GM21360 (cell line): Measurements from ENCODE around the gene CYP4A22.
"Not testable (repeated sequence)": the region's sequence is repeated elsewhere in the genome, so short reads cannot be mapped to it uniquely, and the experiment has no call there.

Experiments
- ATAC-seq: cut with Tn5 transposase; IDR thresholded peaks from one replicate; pipeline ENCODE4 v1.9.1; 2021; ENCODE audit warnings: mild to moderate bottlenecking, moderate library complexity; ENCODE audit not compliant: unreplicated experiment

CYP4A22 gene

DNA sequence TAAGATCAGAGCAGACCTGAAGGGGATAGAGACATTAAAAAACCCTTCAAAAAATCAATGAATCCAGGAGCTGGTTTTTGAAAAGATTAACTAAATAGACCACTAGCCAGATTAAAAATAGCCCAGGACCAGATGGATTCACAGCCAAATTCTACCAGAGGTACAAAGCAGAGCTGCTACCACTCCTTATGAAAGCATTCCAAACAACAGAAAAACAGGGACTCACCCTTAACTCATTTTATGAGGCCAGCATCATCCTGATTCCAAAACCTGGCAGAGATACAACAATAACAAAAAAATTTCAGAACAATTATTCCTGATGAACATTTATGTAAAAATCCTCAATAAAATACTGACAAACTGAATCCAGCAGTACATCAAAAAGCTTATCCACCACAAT lies 19.2 kb downstream of the CYP4A22 start:
- not testable (repeated sequence) for ATAC-seq

DNA sequence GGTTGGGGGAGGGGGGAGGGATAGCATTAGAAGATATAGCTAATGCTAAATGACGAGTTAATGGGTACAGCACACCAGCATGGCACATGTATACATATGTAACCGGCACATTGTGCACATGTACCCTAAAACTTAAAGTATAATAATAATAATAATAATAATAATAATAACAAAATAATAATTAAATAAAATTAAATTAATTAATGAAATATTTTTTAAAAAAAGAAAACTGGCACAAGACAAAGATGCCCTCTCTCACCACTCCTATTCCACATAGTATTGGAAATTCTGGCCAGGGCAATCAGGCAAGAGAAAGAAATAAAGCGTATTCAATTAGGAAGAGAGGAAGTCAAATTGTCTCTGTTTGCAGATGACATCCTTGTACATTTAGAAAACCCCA lies 20.7 kb downstream of the CYP4A22 start:
- not testable (repeated sequence) for ATAC-seq

DNA sequence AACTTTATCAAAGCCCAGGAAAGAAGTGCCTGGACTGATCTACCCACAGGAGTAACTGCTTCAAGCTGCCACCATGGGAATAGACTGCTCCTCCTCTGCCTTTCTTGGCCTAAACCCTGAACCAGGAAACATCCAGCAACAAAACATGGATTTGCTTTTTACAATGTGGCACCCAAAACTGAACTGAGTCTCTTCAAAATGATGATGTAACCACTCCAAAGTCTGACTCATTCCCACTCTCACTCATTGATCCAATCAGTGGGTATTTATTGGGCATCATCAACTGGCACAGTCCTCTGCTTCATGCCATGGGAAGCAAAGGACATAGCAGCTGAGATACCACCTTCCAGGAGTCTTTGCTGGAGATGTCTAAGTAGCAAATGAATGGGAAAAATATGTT lies 23.5 kb downstream of the CYP4A22 start:
- ATAC-seq = no peak

GRCh38 chr1:47161298-47162040 lies 24.2 kb downstream of the CYP4A22 start:
- ATAC-seq = no peak

- ATAC-seq = no peak
Observed at GRCh38 chr1:47164552-47164951, 27.3 kb downstream of the CYP4A22 start.

- ATAC-seq = no peak
Observed at GRCh38 chr1:47172782-47173181, 35.5 kb downstream of the CYP4A22 start.

GRCh38 chr1:47174656-47175020 lies 37.4 kb downstream of the CYP4A22 start:
- ATAC-seq = no peak

GRCh38 chr1:47175227-47175934 lies 38.1 kb downstream of the CYP4A22 start:
- peak; percentile 43 for ATAC-seq

DNA sequence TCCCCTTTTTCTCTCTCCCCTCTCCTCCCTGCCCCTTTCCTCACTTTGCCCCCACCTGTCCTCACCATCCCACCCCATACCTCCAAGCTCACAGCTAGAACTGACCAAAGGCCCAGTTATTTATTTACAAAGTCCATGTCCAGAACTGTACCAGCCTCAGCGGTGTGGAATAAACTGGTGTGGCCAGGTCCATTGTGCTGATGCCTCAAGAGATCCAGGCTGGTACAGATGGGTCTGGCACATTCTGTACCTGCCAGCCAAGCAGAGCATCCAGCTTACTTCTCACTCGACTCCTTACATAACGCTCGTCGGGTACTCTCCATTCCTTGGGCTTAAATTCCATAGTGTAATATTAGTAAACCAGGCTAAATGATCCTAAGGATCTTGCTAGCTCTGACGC lies 40.8 kb downstream of the CYP4A22 start:
- no peak for ATAC-seq

- no peak for ATAC-seq
Observed at GRCh38 chr1:47178654-47179016, 41.4 kb downstream of the CYP4A22 start.

DNA sequence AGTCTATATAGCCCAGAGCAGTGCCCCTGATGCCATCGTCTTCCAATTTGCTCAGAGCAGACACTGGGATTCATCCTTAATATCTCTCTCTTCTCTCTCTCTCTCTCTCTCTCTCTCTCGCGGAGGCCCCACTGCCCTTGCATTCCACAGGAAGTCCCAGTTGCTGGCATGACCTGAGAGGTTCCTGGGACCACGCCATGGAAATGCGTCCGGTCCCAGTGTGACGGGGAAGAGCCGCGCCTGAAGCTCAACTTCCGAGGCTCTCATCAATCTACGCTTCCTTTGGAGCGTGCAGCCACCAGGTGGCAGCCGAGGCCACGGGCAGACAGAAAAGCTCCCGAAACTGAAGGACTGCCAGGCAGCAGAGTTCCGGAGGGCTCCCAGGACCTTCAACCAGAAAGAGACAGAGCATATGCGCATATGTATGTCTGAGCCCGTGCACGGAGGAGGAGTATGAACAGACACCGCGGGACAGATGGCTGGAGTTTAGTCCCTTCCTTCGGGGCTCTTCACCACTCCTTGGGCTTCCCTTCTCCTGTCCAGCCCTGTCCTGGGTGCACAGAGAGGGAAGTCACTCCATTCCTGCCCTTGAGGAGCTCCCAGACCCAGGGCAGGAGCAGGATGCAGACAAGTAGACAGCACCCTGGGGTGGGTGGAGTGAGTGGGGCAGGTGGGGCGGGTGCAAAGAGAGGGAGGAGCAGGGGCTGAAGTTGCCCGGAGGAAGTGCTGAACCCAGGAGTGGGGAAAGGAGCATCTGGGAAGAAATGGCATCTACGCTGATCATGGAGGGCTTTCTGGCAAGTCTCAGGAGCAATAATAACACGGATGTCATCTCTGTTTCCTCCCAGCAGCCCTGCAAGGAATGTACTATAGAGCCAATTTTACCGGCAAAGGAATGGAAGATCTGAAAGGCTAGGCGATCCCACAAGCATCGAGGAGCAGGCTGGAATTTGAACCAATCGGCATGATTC lies 42.1 kb downstream of the CYP4A22 start:
- peak; percentile 86 for ATAC-seq

DNA sequence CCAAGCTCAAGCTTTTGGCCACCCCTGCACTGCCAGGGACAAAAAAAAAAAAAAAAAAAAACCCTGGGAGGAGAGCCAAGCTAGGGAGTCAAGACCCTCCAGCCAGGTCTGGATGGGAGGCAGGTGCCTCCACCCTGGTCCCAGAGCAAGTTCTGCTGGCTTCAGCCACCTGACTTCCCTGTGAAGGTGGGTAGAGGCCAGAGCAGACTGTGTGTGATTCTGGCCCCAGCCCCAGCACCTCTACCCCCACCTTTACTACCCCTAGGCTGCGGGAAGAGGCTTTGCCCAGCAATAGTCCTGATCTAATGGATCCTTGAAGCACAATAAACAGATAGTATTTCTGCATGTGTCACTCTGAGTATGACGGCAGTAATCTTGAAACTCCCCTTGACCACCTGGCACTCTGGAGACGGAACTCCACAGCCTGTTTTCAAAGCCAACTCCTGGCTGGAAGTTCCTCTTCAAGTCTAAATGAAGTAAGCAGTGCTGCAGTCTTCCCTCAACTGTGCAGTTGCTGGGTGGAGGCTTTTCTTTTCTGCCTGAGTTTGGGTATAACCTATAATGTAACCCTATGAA lies 42.8 kb downstream of the CYP4A22 start:
- no peak for ATAC-seq

DNA sequence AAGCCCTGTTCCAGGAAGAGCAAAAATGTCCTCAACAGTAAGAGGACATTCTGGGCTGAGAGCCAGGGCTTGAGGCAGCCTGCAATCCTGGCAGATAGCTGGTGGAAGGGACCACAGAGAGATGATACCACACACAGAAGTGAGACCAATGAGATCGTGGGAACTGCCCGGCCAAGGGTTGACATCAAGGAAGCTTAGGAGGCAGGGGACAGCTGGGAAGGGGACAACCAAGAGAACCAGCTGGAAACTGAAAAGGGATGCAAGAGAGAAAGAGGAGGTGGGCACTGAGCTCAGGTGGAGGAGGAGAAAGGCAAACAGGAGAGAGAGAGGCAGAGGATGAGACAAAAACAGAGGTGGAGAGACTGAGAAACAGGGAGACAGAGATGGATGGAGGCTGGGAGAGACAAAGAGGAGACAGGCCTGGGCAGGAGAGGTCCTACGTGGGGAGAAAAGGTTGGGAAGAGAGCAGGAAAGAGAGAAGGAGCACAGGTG lies 43.4 kb downstream of the CYP4A22 start:
- ATAC-seq = no peak

- ATAC-seq = no peak
Observed at GRCh38 chr1:47181095-47181954, 44.1 kb downstream of the CYP4A22 start.

GRCh38 chr1:47181955-47182675 lies 44.9 kb downstream of the CYP4A22 start:
- ATAC-seq = no peak

- ATAC-seq = no peak
Observed at GRCh38 chr1:47182676-47183235, 45.5 kb downstream of the CYP4A22 start.

- ATAC-seq = no peak
Observed at GRCh38 chr1:47183308-47184089, 46.3 kb downstream of the CYP4A22 start.
